ENCODE measurements around the gene NSMCE1.

- TF ChIP-seq POLR2A (IDR thresholded peaks at IDR 0.05) (no peak), CTCF (IDR thresholded peaks at IDR 0.05) (no peak), EP300 (IDR thresholded peaks at IDR 0.05) (no peak)
Measured at GRCh38 chr16:27248036-27248435, 20.5 kb downstream of the NSMCE1 start.
